Fibroblast of lung (primary cell): ENCODE results near the gene SHANK2.

Experiments
- CTCF ChIP-seq, 2 donors: IDR thresholded peaks in 1 of 2; conservative IDR thresholded peaks in 1 of 2; 1 replicate in 1 of 2; 2 replicates in 1 of 2; pipeline ENCODE4 v1.5.1; 2011 to 2012; ENCODE audit warnings: low read length in 2 of 2, control low read depth in 1 of 2, inconsistent platforms in 1 of 2, low read depth in 1 of 2, mild to moderate bottlenecking in 1 of 2
- EZH2 ChIP-seq: IDR thresholded peaks from 2 replicates; pipeline ENCODE4 v1.5.1; 2012; ENCODE audit warnings: low read length, control low read depth, mild to moderate bottlenecking; ENCODE audit errors: missing control alignments

DNA sequence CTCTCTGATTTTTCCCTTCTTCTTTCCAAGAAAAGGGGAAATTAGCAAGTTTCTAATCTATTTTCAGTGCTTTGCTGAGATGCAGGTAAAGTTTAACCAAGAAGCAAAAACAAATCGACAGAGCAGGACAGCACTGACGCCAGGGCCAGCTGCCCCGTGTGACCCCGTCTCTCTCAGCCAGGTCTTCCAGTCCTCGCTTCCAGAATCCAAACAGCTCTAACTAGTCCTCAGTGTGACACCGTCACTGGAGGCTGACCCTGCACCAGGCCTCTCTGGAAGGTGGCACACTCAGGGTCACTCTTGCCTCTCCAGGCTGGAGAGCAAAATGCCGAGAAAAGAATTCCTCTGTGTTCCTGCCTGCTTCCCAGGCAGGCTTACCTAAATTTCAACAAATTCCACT lies 44.8 kb downstream of the SHANK2 start:
- TF ChIP-seq EZH2 = no peak
- no peak for TF ChIP-seq CTCF (conservative IDR thresholded peaks at IDR 0.05 in 1 of 2, IDR thresholded peaks at IDR 0.05 in 1 of 2; ENCODE audit: low read depth in 1 of 2, low read length in 2 of 2)
